Neutrophil (primary cell): ENCODE results near the gene FAM161A.

Experiments used
- H3K27ac ChIP-seq: fragments of 200-600 bp; sonication (generic); 2 replicates; pipeline ENCODE4 v1.5.1; 2016; ENCODE audit warnings: mild to moderate bottlenecking, moderate library complexity
- H3K27me3 ChIP-seq: fragments of 200-600 bp; sonication (generic); 2 replicates; pipeline ENCODE4 v1.6.0; 2016; ENCODE audit warnings: mild to moderate bottlenecking
- H3K36me3 ChIP-seq: fragments of 200-600 bp; sonication (generic); 2 replicates; pipeline ENCODE4 v1.5.1; 2017
- H3K4me1 ChIP-seq, 2 experiments: fragments of 200-600 bp in 1 of 2; sonication (generic) in 1 of 2; 1 replicate in 1 of 2; 2 replicates in 1 of 2; pipeline versions ENCODE4 v1.5.1 to v1.6.1; 2013 to 2016; ENCODE audit warnings: low read depth in 1 of 2, low read length in 1 of 2, mild to moderate bottlenecking in 1 of 2, moderate library complexity in 1 of 2; ENCODE audit not compliant: control insufficient read depth in 1 of 2, insufficient read depth in 1 of 2
- H3K4me3 ChIP-seq, 2 experiments: fragments of 200-600 bp in 1 of 2; sonication (generic) in 1 of 2; 1 replicate in 1 of 2; 2 replicates in 1 of 2; pipeline ENCODE4 v1.5.1; 2013 to 2016; ENCODE audit warnings: low read depth in 1 of 2, low read length in 1 of 2, mild to moderate bottlenecking in 1 of 2, moderate library complexity in 1 of 2
- H3K9me3 ChIP-seq: fragments of 200-600 bp; sonication (generic); 2 replicates; pipeline ENCODE4 v1.5.1; 2016
- CTCF ChIP-seq: fragments of 200-600 bp; sonication (generic); IDR thresholded peaks from 2 replicates; pipeline ENCODE4 v1.5.1; 2016; ENCODE audit warnings: antibody characterized with exemption

Gene FAM161A

DNA sequence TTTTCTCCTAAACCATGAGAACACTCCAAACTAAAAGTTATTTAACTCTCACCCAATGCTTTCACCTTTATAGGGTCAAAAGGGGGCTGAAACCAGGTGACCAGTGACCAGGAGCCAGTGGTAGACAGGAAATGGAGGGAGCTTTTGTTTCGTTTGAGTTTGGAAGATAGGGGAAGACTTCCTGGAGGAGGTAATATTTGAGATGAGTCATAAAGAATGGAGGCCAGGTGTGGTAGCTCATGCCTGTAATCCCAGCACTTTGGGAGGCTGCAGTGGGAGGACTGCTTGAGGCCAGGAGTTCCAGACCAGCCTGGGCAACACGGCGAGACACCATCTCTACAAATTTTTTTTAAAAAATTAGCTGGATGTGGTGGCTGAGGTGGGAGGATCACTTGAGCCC is 8.5 kb downstream of the FAM161A start:
- Histone ChIP-seq H3K9me3 (no peaks in the 10 kb centered on the region), H3K4me3 (no peak overlapping the region), H3K27me3 (no peaks in the 10 kb centered on the region), H3K27ac (no peak overlapping the region), H3K4me1 (no peaks in the 10 kb centered on the region), H3K36me3 (no peaks in the 10 kb centered on the region)
- no peak for TF ChIP-seq CTCF

- H3K27ac ChIP-seq, result no peak overlapping the region
- TF ChIP-seq CTCF, result no peak
- H3K27me3 ChIP-seq, result no peaks in the 10 kb centered on the region
These were observed 12.6 kb downstream of the FAM161A start for GRCh38 chr2:61841286-61841685.

GRCh38 chr2:61834893-61835292 is 19.0 kb downstream of the FAM161A start:
- H3K27ac ChIP-seq, result no peak overlapping the region
- no peaks in the 10 kb centered on the region for H3K36me3 ChIP-seq
- H3K9me3 ChIP-seq, result no peaks in the 10 kb centered on the region
- no peaks in the 10 kb centered on the region for H3K27me3 ChIP-seq
- TF ChIP-seq CTCF, result no peak
- H3K4me1 ChIP-seq, result no peaks in the 10 kb centered on the region
- H3K4me3 ChIP-seq, result no peak overlapping the region

More at GRCh38 chr2:61841286-61841685, 12.6 kb downstream of the FAM161A start:
- H3K9me3 ChIP-seq, result no peaks in the 10 kb centered on the region
- H3K4me3 ChIP-seq, result no peak overlapping the region
- H3K4me1 ChIP-seq, result no peaks in the 10 kb centered on the region
- no peaks in the 10 kb centered on the region for H3K36me3 ChIP-seq

DNA sequence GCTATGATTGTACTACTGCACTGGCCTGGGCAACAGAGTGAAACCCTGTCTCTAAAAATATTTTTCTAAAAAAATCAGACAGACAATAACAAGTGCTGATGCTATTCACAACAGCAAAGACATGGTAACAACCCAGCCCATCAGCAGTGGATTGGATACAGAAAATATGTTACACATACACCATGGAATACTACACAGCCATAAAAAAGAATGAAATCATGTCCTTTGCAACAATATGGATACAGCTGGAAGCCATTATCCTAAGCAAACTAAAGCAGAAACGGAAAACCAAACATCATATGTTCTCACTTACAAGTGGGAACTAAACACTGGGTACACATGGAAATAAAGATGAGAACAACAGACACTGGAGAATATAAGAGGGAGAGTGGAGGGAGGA is 19.9 kb downstream of the FAM161A start:
- Histone ChIP-seq H3K36me3 (no peaks in the 10 kb centered on the region), H3K4me1 (no peaks in the 10 kb centered on the region), H3K27me3 (no peaks in the 10 kb centered on the region), H3K9me3 (no peaks in the 10 kb centered on the region), H3K4me3 (no peak overlapping the region), H3K27ac (no peak overlapping the region)
- TF ChIP-seq CTCF, result no peak

DNA sequence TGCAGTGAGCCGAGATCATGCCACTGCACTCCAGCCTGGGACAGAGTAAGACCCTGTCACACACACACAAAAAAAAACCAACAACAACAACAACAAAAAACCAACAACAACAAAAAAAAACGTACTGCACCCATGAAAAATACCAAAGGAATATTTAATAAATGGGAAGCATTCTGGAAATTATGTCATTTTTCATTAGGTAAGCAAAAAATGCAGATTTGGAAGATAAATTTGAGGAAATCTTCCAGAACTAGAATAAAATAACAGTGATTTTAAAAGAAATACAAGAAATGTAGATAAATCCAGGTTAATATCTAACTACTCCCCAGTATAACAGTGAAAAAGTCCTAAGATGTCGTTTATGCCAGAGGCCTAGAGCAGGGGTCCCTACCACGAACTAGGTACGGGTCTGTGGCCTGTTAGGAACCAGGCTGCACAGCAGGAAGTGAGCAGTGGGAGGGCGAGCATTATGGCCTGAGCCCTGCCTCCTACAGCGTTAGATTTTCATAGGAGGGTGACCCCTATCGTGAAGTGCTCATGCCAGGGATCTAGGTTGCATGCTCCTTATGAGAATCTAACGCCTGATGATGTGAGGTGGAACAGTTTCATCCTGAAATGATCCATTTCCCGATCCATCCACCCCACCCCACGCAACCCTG is 21.5 kb downstream of the FAM161A start:
- no peak for TF ChIP-seq CTCF
- no peaks in the 10 kb centered on the region for H3K27me3 ChIP-seq
- no peaks in the 10 kb centered on the region for H3K36me3 ChIP-seq
- no peak overlapping the region for H3K4me3 ChIP-seq
- H3K4me1 ChIP-seq, result no peaks in the 10 kb centered on the region
- no peaks in the 10 kb centered on the region for H3K9me3 ChIP-seq
- no peak overlapping the region for H3K27ac ChIP-seq
